Measurements from ENCODE around the gene TRAFD1. TPM values are rescaled to one million over a fixed set of nuclear protein-coding genes. Genes with fewer than 3 reads are reported as not detected.

Gene TRAFD1
- total RNA-seq (ENCODE audit: low replicate concordance), result 38.3 and 40.4 TPM in 2 replicates
- long read RNA-seq, transcript TRAFD1-202 (12 exons, 2,697 nt), result major isoform, 104 of 137 reads
- long read RNA-seq, partial matches to known transcripts, result 20 of 137 reads
- long read RNA-seq, other reads (novel, unspliced or antisense), result 13 of 137 reads

GRCh38 chr12:112125250-112125999 is at the start of gene TRAFD1:
TRAFD1 (plus strand) TSS chr12:112125560; CDS start chr12:112130523, 4,963 bp downstream.
- H3K4me1 Mint-ChIP-seq (ENCODE audit: unreplicated experiment), result peaks cover 30% of the 10 kb centered on the region
- no peak for TF ChIP-seq CTCF (conservative IDR thresholded peaks at IDR 0.05)
- peak; percentile 99 for DNase-seq (ENCODE audit: extremely low spot score, unreplicated experiment)
- peak within 1 kb of the TSS; percentile 75 for H3K27ac Mint-ChIP-seq
- no peaks in the 10 kb centered on the region for H3K9me3 Mint-ChIP-seq
- peak within 1 kb of the TSS; percentile 84 for H3K4me3 Mint-ChIP-seq
- no peaks in the 10 kb centered on the region for H3K36me3 Mint-ChIP-seq
- H3K27me3 Mint-ChIP-seq, result no peaks in the 10 kb centered on the region

GRCh38 chr12:112087055-112087850 is 38.1 kb upstream of the TRAFD1 start:
- Mint-ChIP-seq H3K27ac (no peak overlapping the region), H3K27me3 (no peaks in the 10 kb centered on the region), H3K4me1 (ENCODE audit: unreplicated experiment) (peaks cover 5% of the 10 kb centered on the region), H3K36me3 (peaks cover 23% of the 10 kb centered on the region), H3K4me3 (no peak overlapping the region), H3K9me3 (no peaks in the 10 kb centered on the region)
- DNase-seq (ENCODE audit: extremely low spot score, unreplicated experiment), result no peak
- peak; percentile 57 for TF ChIP-seq CTCF (conservative IDR thresholded peaks at IDR 0.05)

- no peak for TF ChIP-seq CTCF (conservative IDR thresholded peaks at IDR 0.05)
- Mint-ChIP-seq H3K36me3 (peaks cover 21% of the 10 kb centered on the region), H3K4me1 (ENCODE audit: unreplicated experiment) (peaks cover 5% of the 10 kb centered on the region), H3K27ac (no peak overlapping the region), H3K27me3 (no peaks in the 10 kb centered on the region), H3K4me3 (no peak overlapping the region), H3K9me3 (no peaks in the 10 kb centered on the region)
- DNase-seq (ENCODE audit: extremely low spot score, unreplicated experiment), result no peak
These were observed 37.5 kb upstream of the TRAFD1 start for GRCh38 chr12:112087851-112088250.

GRCh38 chr12:112091563-112091962 is 33.8 kb upstream of the TRAFD1 start:
- no peak overlapping the region for H3K4me3 Mint-ChIP-seq
- H3K9me3 Mint-ChIP-seq, result no peaks in the 10 kb centered on the region
- H3K36me3 Mint-ChIP-seq, result peaks cover 16% of the 10 kb centered on the region
- peaks cover under 1% of the 10 kb centered on the region for H3K4me1 Mint-ChIP-seq (ENCODE audit: unreplicated experiment)
- no peak overlapping the region for H3K27ac Mint-ChIP-seq
- no peak for TF ChIP-seq CTCF (conservative IDR thresholded peaks at IDR 0.05)
- no peaks in the 10 kb centered on the region for H3K27me3 Mint-ChIP-seq
- DNase-seq (ENCODE audit: extremely low spot score, unreplicated experiment), result no peak

GRCh38 chr12:112096070-112096469 is 29.3 kb upstream of the TRAFD1 start:
- no peak for TF ChIP-seq CTCF (conservative IDR thresholded peaks at IDR 0.05)
- Mint-ChIP-seq H3K4me1 (ENCODE audit: unreplicated experiment) (peaks cover 5% of the 10 kb centered on the region), H3K4me3 (no peak overlapping the region), H3K27ac (no peak overlapping the region), H3K36me3 (peaks cover 28% of the 10 kb centered on the region), H3K9me3 (no peaks in the 10 kb centered on the region), H3K27me3 (no peaks in the 10 kb centered on the region)
- DNase-seq (ENCODE audit: extremely low spot score, unreplicated experiment), result no peak

Measured in type B pancreatic cell (in vitro differentiated cells).